GM18909 (cell line): Measurements from ENCODE around the gene NTS.

ENCODE experiments used
- ATAC-seq: cut with Tn5 transposase; IDR thresholded peaks from one replicate; pipeline ENCODE4 v1.9.1; 2021; ENCODE audit warnings: mild to moderate bottlenecking; ENCODE audit not compliant: unreplicated experiment, poor library complexity

NTS gene

DNA sequence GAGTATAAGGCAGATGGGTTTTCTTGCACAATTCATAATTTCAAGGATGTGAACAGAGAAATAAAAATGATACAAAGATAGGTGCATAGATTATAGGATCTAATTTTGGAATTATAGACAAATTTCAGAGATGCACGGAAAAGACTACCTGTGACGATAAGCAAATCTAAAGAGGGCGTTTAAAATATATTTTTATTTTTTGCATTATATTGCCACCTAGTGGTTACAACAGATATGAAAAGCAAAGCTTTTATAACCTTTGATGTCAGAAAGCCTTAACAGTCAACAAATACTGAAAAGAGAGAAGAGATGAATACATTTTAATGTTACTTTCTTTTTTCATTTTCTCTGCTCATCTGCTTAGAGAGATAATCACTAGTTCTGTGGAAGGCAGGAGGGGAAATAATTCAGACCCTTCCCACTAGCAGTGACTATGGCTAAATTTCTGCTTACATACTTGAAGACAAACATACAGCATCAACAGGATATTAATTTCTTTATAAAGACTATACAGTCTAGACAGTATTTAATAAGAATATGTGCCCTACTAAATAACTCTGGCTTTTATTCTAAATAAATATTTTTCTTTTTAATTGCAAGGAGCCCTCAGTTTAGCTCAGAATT is 46.3 kb downstream of the NTS start:
- peak; percentile 80 for ATAC-seq

DNA sequence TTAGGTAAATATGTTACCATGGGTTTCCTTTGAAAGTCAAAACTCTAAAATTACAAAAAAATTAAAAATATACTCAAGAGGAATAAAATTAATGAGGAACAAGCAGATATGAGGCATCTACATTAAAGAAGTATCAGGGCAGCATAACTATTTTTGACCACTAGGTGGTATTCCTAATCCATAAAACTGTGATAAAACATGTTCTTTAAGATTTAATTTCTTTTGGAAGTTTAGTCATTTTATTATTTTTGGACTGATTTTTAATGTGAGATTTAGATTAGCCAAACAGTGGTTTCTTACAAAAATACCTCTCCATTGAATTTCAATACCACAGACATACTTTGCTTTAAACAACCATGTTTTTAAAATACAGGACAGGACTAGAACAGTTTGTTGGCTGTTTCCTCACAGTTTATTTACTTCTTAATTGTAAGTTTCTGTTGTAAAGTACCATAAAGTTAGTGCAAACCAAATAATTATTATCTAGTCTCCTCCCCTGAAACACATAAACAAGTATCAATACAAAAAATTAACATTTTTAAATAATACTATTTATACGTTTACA is 49.8 kb downstream of the NTS start:
- ATAC-seq, result peak; percentile 49

DNA sequence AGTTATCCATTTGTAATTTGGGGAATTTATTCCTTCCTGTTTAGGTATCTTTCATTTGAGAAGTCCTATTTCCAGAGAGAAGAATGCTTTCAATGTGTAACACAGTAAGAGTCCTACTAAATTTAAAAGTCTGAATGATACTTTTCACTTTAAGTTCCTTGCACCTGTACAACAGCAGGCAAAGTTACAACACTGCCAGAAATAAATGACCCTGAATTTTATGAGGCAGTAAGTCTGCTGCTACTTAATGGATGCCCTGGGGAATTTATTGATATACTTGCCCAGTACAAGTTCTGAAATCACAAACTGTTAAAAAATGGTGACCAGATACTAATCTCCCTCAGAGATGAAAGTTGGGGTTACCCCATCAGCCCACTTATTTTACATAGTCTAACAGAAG is 53.1 kb downstream of the NTS start:
- ATAC-seq, result no peak
